Upper lobe of left lung (tissue), 4 donors: ENCODE measurements around the gene ZNF625.

Experiments
- CTCF ChIP-seq, 6 experiments: fragments of 450-650 bp in 4 of 6; fragments of 200-600 bp in 2 of 6; sonication (generic) in 2 of 6; IDR thresholded peaks; one replicate each; pipeline ENCODE4 v1.5.1; 2016 to 2019; ENCODE audit warnings: antibody characterized with exemption in 6 of 6
- POLR2A ChIP-seq, 4 donors: fragments of 450-650 bp; IDR thresholded peaks; one replicate each; pipeline ENCODE4 v1.5.1; 2016 to 2017; ENCODE audit warnings: antibody characterized with exemption in 4 of 4, mild to moderate bottlenecking in 2 of 4

- TF ChIP-seq CTCF (IDR thresholded peaks at IDR 0.05): no peak
- TF ChIP-seq POLR2A (IDR thresholded peaks at IDR 0.05): peak in 3 of 4 donors; percentile 73 to 84 (median 81)
Measured at GRCh38 chr19:12162882-12163806, 6.6 kb upstream of the ZNF625 start, which contains the start of gene ZNF136.
